ENCODE data around the gene UCP2. TPM values are rescaled to one million over a fixed set of nuclear protein-coding genes. Genes with fewer than 3 reads are reported as not detected.

UCP2 gene
- total and polyA plus RNA-seq, 9 of the 15 experiments (the other 6 are each of a cell fraction or from before 2014, with no cell fraction given): 19.2 to 216 (median 87.9) TPM

DNA sequence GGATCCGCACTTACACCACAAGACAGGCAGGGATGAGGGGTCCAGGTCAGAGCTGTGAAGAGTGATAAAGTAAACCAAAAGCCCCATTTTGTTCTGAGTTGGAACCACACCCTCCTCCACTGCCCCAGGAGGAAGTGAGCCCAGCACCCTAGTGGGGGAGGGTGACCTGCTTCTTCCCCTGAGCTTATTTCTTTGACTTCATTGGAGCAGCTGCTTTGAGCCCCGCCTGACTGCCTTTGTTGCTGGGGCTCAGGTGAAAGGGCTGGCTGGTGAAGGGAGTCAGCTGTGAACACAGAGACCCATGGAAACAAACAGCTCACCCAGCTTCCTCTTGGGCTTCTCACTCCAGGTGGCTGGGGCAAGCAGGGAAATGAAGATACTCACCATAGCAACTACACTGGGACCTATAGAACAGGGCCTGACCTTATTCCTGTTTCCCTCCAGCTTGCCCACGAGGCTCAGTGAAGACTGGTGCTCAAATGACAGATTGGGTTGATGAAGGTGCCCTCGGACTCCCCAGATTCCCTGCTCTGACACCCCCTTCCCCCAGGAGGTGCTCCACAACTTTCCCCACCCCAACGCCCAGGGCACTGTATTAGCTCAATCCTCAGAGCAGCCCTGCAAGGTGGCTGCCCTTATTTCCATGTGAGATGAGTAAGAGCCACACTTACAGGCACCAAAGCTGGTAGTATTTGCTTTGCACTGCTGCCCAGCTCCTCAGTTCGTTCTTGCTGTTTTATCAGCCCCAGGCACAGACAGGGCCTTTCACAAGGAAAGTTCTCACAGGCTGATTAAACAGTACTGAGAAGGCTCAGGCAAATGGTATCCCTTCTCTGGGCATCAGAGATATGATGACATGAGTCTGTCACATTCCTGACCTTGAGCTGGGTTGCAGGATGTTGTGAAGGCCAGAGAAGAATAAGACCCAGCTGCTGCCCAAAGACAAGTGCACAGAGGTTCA, 2.4 kb downstream of the UCP2 start (continued):
- TF ChIP-seq ZNF830 (CRISPR knock-in tag; IDR thresholded peaks at IDR 0.05) (no peak), IFI16 (CRISPR knock-in tag; IDR thresholded peaks at IDR 0.05) (no peak), ZBTB34 (CRISPR knock-in tag; IDR thresholded peaks at IDR 0.05) (no peak), SPI1 (IDR thresholded peaks at IDR 0.05; ENCODE audit: borderline replicate concordance, low read depth, low read length) (peak; percentile 88), TEAD4 (IDR thresholded peaks at IDR 0.05; ENCODE audit: low read length) (peak; percentile 46), TEAD4 (CRISPR knock-in tag; IDR thresholded peaks at IDR 0.05; ENCODE audit: borderline replicate concordance) (no peak), BRCA1 (IDR thresholded peaks at IDR 0.05) (no peak), BRCA1 (CRISPR knock-in tag; IDR thresholded peaks at IDR 0.05) (no peak), NR2F6 (CRISPR knock-in tag; IDR thresholded peaks at IDR 0.05) (no peak), CHD2 (IDR thresholded peaks at IDR 0.05; ENCODE audit: low read depth, low read length) (peak; percentile 15; the same call in 1 of the 2 replicates), CREB1 (IDR thresholded peaks at IDR 0.05) (no peak), CREB1 (CRISPR knock-in tag; IDR thresholded peaks at IDR 0.05) (0 out of 2 replicates have a peak, but pooled peaks have one; percentile 19), HMG20B (CRISPR knock-in tag; IDR thresholded peaks at IDR 0.05) (no peak), POLR2H (tag; IDR thresholded peaks at IDR 0.05; ENCODE audit: low read depth) (no peak), ATF7 (IDR thresholded peaks at IDR 0.05) (peak; percentile 15; the same call in 1 of the 2 replicates), SMARCA5 (IDR thresholded peaks at IDR 0.05) (no peak), KLF13 (tag; IDR thresholded peaks at IDR 0.05; ENCODE audit: borderline replicate concordance, low read depth) (no peak), ZKSCAN1 (IDR thresholded peaks at IDR 0.05; ENCODE audit: low read depth, low read length) (0 out of 2 replicates have a peak, but pooled peaks have one; percentile 27), RCOR1 (IDR thresholded peaks at IDR 0.05; ENCODE audit: borderline replicate concordance in 1 of 2, low read depth in 2 of 2, low read length in 2 of 2) (peak in 1 of 2 experiments; percentile 22; a peak in 1 of 4 replicates), FOXK2 (conservative IDR thresholded peaks at IDR 0.05 in 1 of 2, IDR thresholded peaks at IDR 0.05 in 1 of 2; ENCODE audit: low read depth in 2 of 2) (0 out of 4 replicates have a peak, but pooled peaks have one; percentile 13 to 40)
- TF ChIP-seq, protein P1, sequence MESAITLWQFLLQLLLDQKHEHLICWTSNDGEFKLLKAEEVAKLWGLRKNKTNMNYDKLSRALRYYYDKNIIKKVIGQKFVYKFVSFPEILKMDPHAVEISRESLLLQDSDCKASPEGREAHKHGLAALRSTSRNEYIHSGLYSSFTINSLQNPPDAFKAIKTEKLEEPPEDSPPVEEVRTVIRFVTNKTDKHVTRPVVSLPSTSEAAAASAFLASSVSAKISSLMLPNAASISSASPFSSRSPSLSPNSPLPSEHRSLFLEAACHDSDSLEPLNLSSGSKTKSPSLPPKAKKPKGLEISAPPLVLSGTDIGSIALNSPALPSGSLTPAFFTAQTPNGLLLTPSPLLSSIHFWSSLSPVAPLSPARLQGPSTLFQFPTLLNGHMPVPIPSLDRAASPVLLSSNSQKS (CRISPR knock-in tag; IDR thresholded peaks at IDR 0.05): no peak
- TF ChIP-seq, protein P2, sequence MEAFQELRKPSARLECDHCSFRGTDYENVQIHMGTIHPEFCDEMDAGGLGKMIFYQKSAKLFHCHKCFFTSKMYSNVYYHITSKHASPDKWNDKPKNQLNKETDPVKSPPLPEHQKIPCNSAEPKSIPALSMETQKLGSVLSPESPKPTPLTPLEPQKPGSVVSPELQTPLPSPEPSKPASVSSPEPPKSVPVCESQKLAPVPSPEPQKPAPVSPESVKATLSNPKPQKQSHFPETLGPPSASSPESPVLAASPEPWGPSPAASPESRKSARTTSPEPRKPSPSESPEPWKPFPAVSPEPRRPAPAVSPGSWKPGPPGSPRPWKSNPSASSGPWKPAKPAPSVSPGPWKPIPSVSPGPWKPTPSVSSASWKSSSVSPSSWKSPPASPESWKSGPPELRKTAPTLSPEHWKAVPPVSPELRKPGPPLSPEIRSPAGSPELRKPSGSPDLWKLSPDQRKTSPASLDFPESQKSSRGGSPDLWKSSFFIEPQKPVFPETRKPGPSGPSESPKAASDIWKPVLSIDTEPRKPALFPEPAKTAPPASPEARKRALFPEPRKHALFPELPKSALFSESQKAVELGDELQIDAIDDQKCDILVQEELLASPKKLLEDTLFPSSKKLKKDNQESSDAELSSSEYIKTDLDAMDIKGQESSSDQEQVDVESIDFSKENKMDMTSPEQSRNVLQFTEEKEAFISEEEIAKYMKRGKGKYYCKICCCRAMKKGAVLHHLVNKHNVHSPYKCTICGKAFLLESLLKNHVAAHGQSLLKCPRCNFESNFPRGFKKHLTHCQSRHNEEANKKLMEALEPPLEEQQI (IDR thresholded peaks at IDR 0.05): no peak
- TF ChIP-seq, protein P3, sequence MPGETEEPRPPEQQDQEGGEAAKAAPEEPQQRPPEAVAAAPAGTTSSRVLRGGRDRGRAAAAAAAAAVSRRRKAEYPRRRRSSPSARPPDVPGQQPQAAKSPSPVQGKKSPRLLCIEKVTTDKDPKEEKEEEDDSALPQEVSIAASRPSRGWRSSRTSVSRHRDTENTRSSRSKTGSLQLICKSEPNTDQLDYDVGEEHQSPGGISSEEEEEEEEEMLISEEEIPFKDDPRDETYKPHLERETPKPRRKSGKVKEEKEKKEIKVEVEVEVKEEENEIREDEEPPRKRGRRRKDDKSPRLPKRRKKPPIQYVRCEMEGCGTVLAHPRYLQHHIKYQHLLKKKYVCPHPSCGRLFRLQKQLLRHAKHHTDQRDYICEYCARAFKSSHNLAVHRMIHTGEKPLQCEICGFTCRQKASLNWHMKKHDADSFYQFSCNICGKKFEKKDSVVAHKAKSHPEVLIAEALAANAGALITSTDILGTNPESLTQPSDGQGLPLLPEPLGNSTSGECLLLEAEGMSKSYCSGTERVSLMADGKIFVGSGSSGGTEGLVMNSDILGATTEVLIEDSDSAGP (CRISPR knock-in tag; IDR thresholded peaks at IDR 0.05): no peak

Measured in K562 (cell line).